Upper lobe of left lung (tissue), 4 donors: ENCODE measurements around the gene WWC1.

Source experiments
- POLR2A ChIP-seq, 4 donors: fragments of 450-650 bp; IDR thresholded peaks; one replicate each; pipeline ENCODE4 v1.5.1; 2016 to 2017; ENCODE audit warnings: antibody characterized with exemption in 4 of 4, mild to moderate bottlenecking in 2 of 4
- POLR2AphosphoS5 ChIP-seq, 2 donors: sonication (generic); formaldehyde crosslinking; IDR thresholded peaks; one replicate each; pipeline ENCODE4 v1.5.1; 2017; ENCODE audit warnings: antibody characterized with exemption in 2 of 2
- TF ChIP-seq, protein P1 (sequence below), 6 experiments: fragments of 450-650 bp in 4 of 6; fragments of 200-600 bp in 2 of 6; sonication (generic) in 2 of 6; IDR thresholded peaks; one replicate each; pipeline ENCODE4 v1.5.1; 2016 to 2019; ENCODE audit warnings: antibody characterized with exemption in 6 of 6

DNA sequence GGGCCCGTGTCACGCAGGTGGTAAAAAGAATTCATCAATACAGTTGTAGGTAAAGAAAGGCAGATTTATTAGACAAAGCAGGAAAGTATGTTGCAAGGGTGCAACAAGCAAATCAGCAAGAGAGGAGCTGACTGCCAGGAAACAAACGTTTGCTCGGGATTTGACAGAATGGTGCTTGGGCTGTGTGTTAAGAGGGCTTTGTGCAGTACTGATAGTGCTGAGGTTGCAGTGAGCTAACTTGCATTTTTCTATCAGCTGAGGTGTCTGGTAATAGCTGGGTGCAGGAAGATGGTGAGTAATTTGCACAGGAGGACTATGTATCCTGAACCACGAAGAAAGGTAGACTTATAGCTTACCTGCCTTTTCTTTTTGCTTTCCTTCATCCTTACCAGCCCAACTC is 190.9 kb downstream of the WWC1 start:
- no peak for TF ChIP-seq POLR2A (IDR thresholded peaks at IDR 0.05)
- TF ChIP-seq, protein P1, sequence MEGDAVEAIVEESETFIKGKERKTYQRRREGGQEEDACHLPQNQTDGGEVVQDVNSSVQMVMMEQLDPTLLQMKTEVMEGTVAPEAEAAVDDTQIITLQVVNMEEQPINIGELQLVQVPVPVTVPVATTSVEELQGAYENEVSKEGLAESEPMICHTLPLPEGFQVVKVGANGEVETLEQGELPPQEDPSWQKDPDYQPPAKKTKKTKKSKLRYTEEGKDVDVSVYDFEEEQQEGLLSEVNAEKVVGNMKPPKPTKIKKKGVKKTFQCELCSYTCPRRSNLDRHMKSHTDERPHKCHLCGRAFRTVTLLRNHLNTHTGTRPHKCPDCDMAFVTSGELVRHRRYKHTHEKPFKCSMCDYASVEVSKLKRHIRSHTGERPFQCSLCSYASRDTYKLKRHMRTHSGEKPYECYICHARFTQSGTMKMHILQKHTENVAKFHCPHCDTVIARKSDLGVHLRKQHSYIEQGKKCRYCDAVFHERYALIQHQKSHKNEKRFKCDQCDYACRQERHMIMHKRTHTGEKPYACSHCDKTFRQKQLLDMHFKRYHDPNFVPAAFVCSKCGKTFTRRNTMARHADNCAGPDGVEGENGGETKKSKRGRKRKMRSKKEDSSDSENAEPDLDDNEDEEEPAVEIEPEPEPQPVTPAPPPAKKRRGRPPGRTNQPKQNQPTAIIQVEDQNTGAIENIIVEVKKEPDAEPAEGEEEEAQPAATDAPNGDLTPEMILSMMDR (IDR thresholded peaks at IDR 0.05), result no peak
- no peak for TF ChIP-seq POLR2AphosphoS5 (IDR thresholded peaks at IDR 0.05)
